Prostate gland (tissue), 2 donors: ENCODE measurements around the gene ROBO2. TPM values are rescaled to one million over a fixed set of nuclear protein-coding genes. Genes with fewer than 3 reads are reported as not detected.

Experiments
- DNase-seq: peaks from one replicate; pipeline ENCODE4 v3.0.0-alpha.2; 2019; ENCODE audit warnings: low spot score
- H3K27ac ChIP-seq, 2 donors: fragments of 200-600 bp; sonication (generic); 2 replicates each; pipeline ENCODE4 v1.5.1; 2017 to 2019
- H3K27me3 ChIP-seq: fragments of 200-600 bp; sonication (generic); replicated peaks from 2 replicates; pipeline ENCODE4 v1.5.1; 2019; ENCODE audit not compliant: insufficient read depth
- H3K36me3 ChIP-seq, 2 donors: fragments of 200-600 bp; sonication (generic); 1 replicate in 1 of 2; 2 replicates in 1 of 2; pipeline versions ENCODE4 v1.5.1 to v1.8.1; 2017 to 2019
- H3K4me1 ChIP-seq: fragments of 200-600 bp; sonication (generic); replicated peaks from 2 replicates; pipeline ENCODE4 v1.5.1; 2019
- H3K4me3 ChIP-seq, 2 donors: fragments of 200-600 bp; sonication (generic); 2 replicates each; pipeline ENCODE4 v1.5.1; 2017 to 2019
- H3K9me3 ChIP-seq: fragments of 200-600 bp; sonication (generic); 2 replicates; pipeline ENCODE4 v1.5.1; 2017
- POLR2A ChIP-seq: fragments of 450-650 bp; IDR thresholded peaks from one replicate; pipeline ENCODE4 v1.6.1; 2016; ENCODE audit warnings: antibody characterized with exemption, mild to moderate bottlenecking
- POLR2AphosphoS5 ChIP-seq: sonication (generic); formaldehyde crosslinking; IDR thresholded peaks from one replicate; pipeline ENCODE4 v1.6.1; 2017; ENCODE audit warnings: antibody characterized with exemption
- WGBS: methylation state at CpG from one replicate; pipeline ENCODE4 v1.1.5; 2018; 5-methylcytosine and 5-hydroxymethylcytosine counted together
- intact Hi-C: fragments of 100-400 bp; cut with DNase I; formaldehyde crosslinking; loops from one replicate; pipeline ENCODE4 v1.14.2; 2022
- total RNA-seq, 2 donors: library from RNA; depleted of rRNA; stranded (reverse); fragments of >200 nt; gene quantifications; one replicate each; pipeline ENCODE4 v1.1.0, GENCODE V29; 2016
- TF ChIP-seq, protein P1 (sequence below), 4 experiments: fragments of 200-600 bp in 2 of 4; fragments of 450-650 bp in 2 of 4; sonication (generic) in 2 of 4; IDR thresholded peaks; 1 replicate in 3 of 4; 2 replicates in 1 of 4; pipeline ENCODE4 v1.5.1; 2016 to 2019; ENCODE audit warnings: antibody characterized with exemption in 4 of 4, mild to moderate bottlenecking in 2 of 4, moderate library complexity in 2 of 4

The ROBO2 gene
- total RNA-seq, 2 donors from 2014 or later: 3.6 to 18.2 TPM

- no peaks in the 10 kb centered on the region for H3K9me3 ChIP-seq
- WGBS: 85% methylated on average over 12 of the region's 12 CpGs
- H3K27me3 ChIP-seq: no peaks in the 10 kb centered on the region
- H3K4me3 ChIP-seq: no peak overlapping the region
- H3K27ac ChIP-seq: no peak overlapping the region
- no peaks in the 10 kb centered on the region for H3K36me3 ChIP-seq
- intact Hi-C loops: no loop called here
- H3K4me1 ChIP-seq: no peaks in the 10 kb centered on the region
- DNase-seq: no peak
- TF ChIP-seq POLR2AphosphoS5 (no peak), POLR2A (no peak)
- TF ChIP-seq, protein P1, sequence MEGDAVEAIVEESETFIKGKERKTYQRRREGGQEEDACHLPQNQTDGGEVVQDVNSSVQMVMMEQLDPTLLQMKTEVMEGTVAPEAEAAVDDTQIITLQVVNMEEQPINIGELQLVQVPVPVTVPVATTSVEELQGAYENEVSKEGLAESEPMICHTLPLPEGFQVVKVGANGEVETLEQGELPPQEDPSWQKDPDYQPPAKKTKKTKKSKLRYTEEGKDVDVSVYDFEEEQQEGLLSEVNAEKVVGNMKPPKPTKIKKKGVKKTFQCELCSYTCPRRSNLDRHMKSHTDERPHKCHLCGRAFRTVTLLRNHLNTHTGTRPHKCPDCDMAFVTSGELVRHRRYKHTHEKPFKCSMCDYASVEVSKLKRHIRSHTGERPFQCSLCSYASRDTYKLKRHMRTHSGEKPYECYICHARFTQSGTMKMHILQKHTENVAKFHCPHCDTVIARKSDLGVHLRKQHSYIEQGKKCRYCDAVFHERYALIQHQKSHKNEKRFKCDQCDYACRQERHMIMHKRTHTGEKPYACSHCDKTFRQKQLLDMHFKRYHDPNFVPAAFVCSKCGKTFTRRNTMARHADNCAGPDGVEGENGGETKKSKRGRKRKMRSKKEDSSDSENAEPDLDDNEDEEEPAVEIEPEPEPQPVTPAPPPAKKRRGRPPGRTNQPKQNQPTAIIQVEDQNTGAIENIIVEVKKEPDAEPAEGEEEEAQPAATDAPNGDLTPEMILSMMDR (IDR thresholded peaks at IDR 0.05): no peak
Measured at GRCh38 chr3:77134769-77135168, 94.9 kb downstream of the ROBO2 start.

- 52% methylated on average over 5 of the region's 5 CpGs for WGBS
Measured at GRCh38 chr3:77137559-77137958, 97.7 kb downstream of the ROBO2 start.

DNA sequence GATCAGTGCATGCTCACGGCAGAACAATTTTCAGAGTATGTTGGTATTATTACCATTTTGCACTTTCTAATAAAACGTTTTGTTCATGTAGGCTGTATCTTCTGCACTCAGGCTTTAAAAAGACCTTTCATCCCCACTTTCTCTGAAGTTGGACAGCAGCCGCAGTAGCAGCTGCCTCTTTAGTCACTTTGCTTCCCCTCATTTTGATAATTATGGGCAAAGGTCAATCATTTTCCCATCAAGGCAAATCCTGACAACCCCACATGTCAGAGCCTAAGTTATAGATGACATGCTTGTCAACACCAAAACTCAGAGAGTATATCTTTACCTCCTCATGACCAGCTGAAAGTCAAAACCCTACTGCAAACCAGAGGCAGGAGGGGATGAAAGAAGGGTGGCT lies 99.7 kb downstream of the ROBO2 start:
- intact Hi-C loops: no loop called here
- no peaks in the 10 kb centered on the region for H3K4me1 ChIP-seq
- H3K9me3 ChIP-seq: no peaks in the 10 kb centered on the region
- no peaks in the 10 kb centered on the region for H3K36me3 ChIP-seq
- TF ChIP-seq POLR2A (no peak), POLR2AphosphoS5 (no peak)
- TF ChIP-seq, protein P1 (IDR thresholded peaks at IDR 0.05): no peak
- WGBS: 77% methylated on average over 3 of the region's 3 CpGs
- H3K27me3 ChIP-seq: no peaks in the 10 kb centered on the region
- DNase-seq: no peak
- no peak overlapping the region for H3K4me3 ChIP-seq
- H3K27ac ChIP-seq: no peak overlapping the region

More at GRCh38 chr3:77137559-77137958, 97.7 kb downstream of the ROBO2 start:
- no peaks in the 10 kb centered on the region for H3K9me3 ChIP-seq
- H3K27ac ChIP-seq: no peak overlapping the region
- intact Hi-C loops: no loop called here
- no peaks in the 10 kb centered on the region for H3K27me3 ChIP-seq
- no peak for TF ChIP-seq POLR2A
- TF ChIP-seq, protein P1 (IDR thresholded peaks at IDR 0.05): no peak
- no peak for TF ChIP-seq POLR2AphosphoS5
- no peak for DNase-seq
- no peak overlapping the region for H3K4me3 ChIP-seq
- H3K4me1 ChIP-seq: no peaks in the 10 kb centered on the region
- H3K36me3 ChIP-seq: no peaks in the 10 kb centered on the region

GRCh38 chr3:77141423-77141822 lies 101.5 kb downstream of the ROBO2 start:
- WGBS: 71% methylated on average over 3 of the region's 3 CpGs
- H3K36me3 ChIP-seq: no peaks in the 10 kb centered on the region
- intact Hi-C loops: no loop called here
- H3K27ac ChIP-seq: no peak overlapping the region
- H3K9me3 ChIP-seq: no peaks in the 10 kb centered on the region
- H3K4me3 ChIP-seq: no peak overlapping the region
- no peaks in the 10 kb centered on the region for H3K4me1 ChIP-seq
- no peak for DNase-seq
- no peak for TF ChIP-seq POLR2A
- no peak for TF ChIP-seq POLR2AphosphoS5
- TF ChIP-seq, protein P1 (IDR thresholded peaks at IDR 0.05): no peak
- no peaks in the 10 kb centered on the region for H3K27me3 ChIP-seq

GRCh38 chr3:77142578-77142977 lies 102.7 kb downstream of the ROBO2 start:
- Histone ChIP-seq H3K27me3 (no peaks in the 10 kb centered on the region), H3K9me3 (no peaks in the 10 kb centered on the region), H3K36me3 (no peaks in the 10 kb centered on the region), H3K27ac (no peak overlapping the region), H3K4me3 (no peak overlapping the region), H3K4me1 (no peaks in the 10 kb centered on the region)
- no peak for DNase-seq
- intact Hi-C loops: no loop called here
- 74% methylated on average over 6 of the region's 6 CpGs for WGBS
- TF ChIP-seq POLR2AphosphoS5 (no peak), POLR2A (no peak)
- TF ChIP-seq, protein P1 (IDR thresholded peaks at IDR 0.05): no peak
